ENCODE results near the gene FILIP1L. TPM values are rescaled to one million over a fixed set of nuclear protein-coding genes. Genes with fewer than 3 reads are reported as not detected.

The FILIP1L gene
- total and polyA plus RNA-seq, 2 of the 8 experiments (the other 6 are each of a cell fraction or from before 2014, with no cell fraction given): 0.06 to 0.09 TPM

- Histone ChIP-seq H2AK5ac (ENCODE audit: low read depth, low read length) (no peak overlapping the region), H2BK15ac (ENCODE audit: low read length) (no peak overlapping the region), H3K14ac (ENCODE audit: insufficient read length) (no peak overlapping the region), H2BK20ac (ENCODE audit: low read length) (no peak overlapping the region), H3K4me3 (ENCODE audit: extremely low read depth in 1 of 4, insufficient read depth in 2 of 4, low read depth in 3 of 4, low read length in 4 of 4) (no peak overlapping the region), H3K4me2 (ENCODE audit: insufficient read depth in 1 of 2, low read depth in 2 of 2, low read length in 2 of 2) (no peak overlapping the region), H3K9ac (replicated peaks in 1 of 4; ENCODE audit: extremely low read depth in 1 of 4, low read depth in 3 of 4, low read length in 3 of 4) (no peak overlapping the region), H3K79me2 (ENCODE audit: control insufficient read depth in 1 of 2, insufficient read depth in 2 of 2, low read length in 2 of 2) (no peaks in the 10 kb centered on the region), H4K8ac (ENCODE audit: extremely low read depth, insufficient read depth, low read length) (no peak overlapping the region), H2AFZ (ENCODE audit: low read length) (no peak overlapping the region), H2BK12ac (ENCODE audit: low read depth, low read length) (no peak overlapping the region), H3K79me1 (ENCODE audit: low read depth, low read length) (peaks cover 3% of the 10 kb centered on the region), H2BK120ac (replicated peaks; ENCODE audit: low read depth, low read length) (no peak overlapping the region), H2BK5ac (ENCODE audit: low read depth, low read length) (no peak overlapping the region), H4K91ac (replicated peaks; ENCODE audit: insufficient read length, low read length) (no peak overlapping the region), H3K9me3 (ENCODE audit: insufficient read depth in 2 of 2, low read depth in 1 of 2, low read length in 1 of 2) (no peaks in the 10 kb centered on the region), H3K23ac (ENCODE audit: insufficient read length) (no peak overlapping the region), H3K56ac (replicated peaks; ENCODE audit: insufficient read length, low read depth, low read length) (no peak overlapping the region), H3K27me3 (replicated peaks in 1 of 4; ENCODE audit: control insufficient read depth in 3 of 4, extremely low read depth in 1 of 4, insufficient read depth in 3 of 4, low read length in 3 of 4) (no peaks in the 10 kb centered on the region), H3K36me3 (ENCODE audit: control insufficient read depth in 2 of 4, insufficient read depth in 4 of 4, low read length in 3 of 4) (no peaks in the 10 kb centered on the region), H3K18ac (ENCODE audit: extremely low read depth, low read length) (no peak overlapping the region), H3K27ac (ENCODE audit: low read depth, low read length) (no peak overlapping the region), H4K20me1 (replicated peaks in 1 of 2; ENCODE audit: control insufficient read depth in 1 of 2, insufficient read depth in 2 of 2, low read length in 2 of 2) (no peaks in the 10 kb centered on the region), H3K4ac (replicated peaks; ENCODE audit: insufficient read length, low read depth, low read length) (no peak overlapping the region), H3K4me1 (replicated peaks in 1 of 4; ENCODE audit: control insufficient read depth in 3 of 4, insufficient read depth in 4 of 4, low read length in 3 of 4) (peaks cover 0 to 6% (median 0%) of the 10 kb centered on the region in 4 experiments; a peak in 5 of 7 replicates), H4K5ac (ENCODE audit: insufficient read length, low read depth, low read length) (no peak overlapping the region), H3K23me2 (ENCODE audit: low read depth, low read length) (no peaks in the 10 kb centered on the region)
- WGBS, 2 experiments (ENCODE audit: extremely low coverage in 1 of 2, insufficient coverage in 1 of 2, insufficient read length in 1 of 2, insufficient replicate concordance in 2 of 2, low coverage in 1 of 2, low lambda C conversion rate in 2 of 2, missing lambda C conversion rate in 1 of 2): 80% methylated on average over 2 of the region's 2 CpGs; no CpG with 5 or more reads in 1 of the 2 experiments
- CTCF ChIA-PET (ENCODE audit: partially characterized antibody): interaction anchor here (0.6 to 1.6 kb wide), 5 partner anchors 11 to 109 kb away, joined by 3 to 4 read pairs (median 4); no protein-coding TSS in a partner anchor
- POLR2A ChIA-PET (ENCODE audit: partially characterized antibody): no interaction called here
- no peak for TF ChIP-seq ATF3 (IDR thresholded peaks at IDR 0.05; ENCODE audit: insufficient read depth, low read depth, low read length)
- TF ChIP-seq EZH2 (IDR thresholded peaks at IDR 0.05; ENCODE audit: low read depth, low read length, severe bottlenecking): no peak
- no peak for TF ChIP-seq MAX (IDR thresholded peaks at IDR 0.05)
- TF ChIP-seq POLR2A (IDR thresholded peaks at IDR 0.05; ENCODE audit: control extremely low read depth in 1 of 2, low read depth in 2 of 2, low read length in 2 of 2): no peak
- TF ChIP-seq RBBP5 (IDR thresholded peaks at IDR 0.05; ENCODE audit: borderline replicate concordance, low read depth, low read length): no peak
- TF ChIP-seq MAFK (IDR thresholded peaks at IDR 0.05; ENCODE audit: low read depth, low read length): no peak
- TF ChIP-seq SIN3A (conservative IDR thresholded peaks at IDR 0.05 in 1 of 2, IDR thresholded peaks at IDR 0.05 in 1 of 2; ENCODE audit: low read depth in 1 of 2, low read length in 2 of 2): no peak
- no peak for TF ChIP-seq SP1 (IDR thresholded peaks at IDR 0.05; ENCODE audit: low read depth, low read length)
- DNase-seq (ENCODE audit: low read depth in 1 of 2, low spot score in 2 of 2) (no peak), FAIRE-seq (no peak)
These were observed 174.0 kb downstream of the FILIP1L start for GRCh38 chr3:99940350-99940749.

Data from H1 (cell line).